HG02678 (cell line): ENCODE data around the gene WDR45B.

Experiments
- ATAC-seq: cut with Tn5 transposase; IDR thresholded peaks from one replicate; pipeline ENCODE4 v1.9.1; 2021; ENCODE audit warnings: mild to moderate bottlenecking, moderate library complexity; ENCODE audit not compliant: unreplicated experiment

The WDR45B gene

DNA sequence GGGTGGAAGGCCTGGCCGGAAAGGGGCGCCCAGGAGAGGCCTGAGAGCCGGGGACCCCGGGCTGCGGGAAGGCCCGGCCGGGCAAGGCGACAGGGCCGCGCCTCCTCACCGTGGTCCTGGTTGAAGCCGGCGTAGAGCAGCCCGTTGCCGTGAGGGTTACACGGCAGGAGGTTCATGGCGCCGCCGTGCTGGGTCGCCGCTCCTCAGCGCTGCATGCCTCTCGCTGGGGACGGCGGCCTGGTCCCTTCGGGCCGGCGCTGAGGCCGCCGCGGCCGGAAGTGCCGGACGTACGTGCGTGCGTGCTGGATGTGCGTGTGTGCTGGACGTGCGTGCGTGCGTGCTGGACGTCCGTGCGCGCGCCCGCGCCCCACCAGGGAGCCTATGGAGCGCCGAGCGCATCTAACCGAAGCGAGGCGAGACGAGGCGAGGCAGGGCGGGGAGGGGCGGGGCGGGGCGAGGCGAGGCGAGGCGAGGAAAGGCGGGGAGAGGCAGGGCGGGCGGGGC lies at the start of gene WDR45B:
Gene WDR45B, minus strand, starts transcription at position 280 of the 504 bp plus-strand sequence. Its CDS starts 104 bp downstream, at position 176.
- peak; percentile 91 for ATAC-seq

DNA sequence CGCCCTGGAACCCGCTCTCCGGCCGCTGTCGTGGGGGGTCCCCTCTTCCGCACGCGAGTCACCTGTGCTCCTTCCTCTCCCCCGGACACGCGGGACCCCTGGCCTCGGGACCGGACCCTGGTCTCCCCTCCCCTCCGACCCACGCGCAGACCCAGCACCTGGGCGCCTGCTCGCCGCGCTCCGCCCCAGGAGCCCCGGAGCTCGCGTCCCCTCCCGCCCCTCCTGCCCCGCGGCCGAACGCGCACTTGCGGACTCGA lies 49.5 kb upstream of the WDR45B start:
- ATAC-seq, result no peak

DNA sequence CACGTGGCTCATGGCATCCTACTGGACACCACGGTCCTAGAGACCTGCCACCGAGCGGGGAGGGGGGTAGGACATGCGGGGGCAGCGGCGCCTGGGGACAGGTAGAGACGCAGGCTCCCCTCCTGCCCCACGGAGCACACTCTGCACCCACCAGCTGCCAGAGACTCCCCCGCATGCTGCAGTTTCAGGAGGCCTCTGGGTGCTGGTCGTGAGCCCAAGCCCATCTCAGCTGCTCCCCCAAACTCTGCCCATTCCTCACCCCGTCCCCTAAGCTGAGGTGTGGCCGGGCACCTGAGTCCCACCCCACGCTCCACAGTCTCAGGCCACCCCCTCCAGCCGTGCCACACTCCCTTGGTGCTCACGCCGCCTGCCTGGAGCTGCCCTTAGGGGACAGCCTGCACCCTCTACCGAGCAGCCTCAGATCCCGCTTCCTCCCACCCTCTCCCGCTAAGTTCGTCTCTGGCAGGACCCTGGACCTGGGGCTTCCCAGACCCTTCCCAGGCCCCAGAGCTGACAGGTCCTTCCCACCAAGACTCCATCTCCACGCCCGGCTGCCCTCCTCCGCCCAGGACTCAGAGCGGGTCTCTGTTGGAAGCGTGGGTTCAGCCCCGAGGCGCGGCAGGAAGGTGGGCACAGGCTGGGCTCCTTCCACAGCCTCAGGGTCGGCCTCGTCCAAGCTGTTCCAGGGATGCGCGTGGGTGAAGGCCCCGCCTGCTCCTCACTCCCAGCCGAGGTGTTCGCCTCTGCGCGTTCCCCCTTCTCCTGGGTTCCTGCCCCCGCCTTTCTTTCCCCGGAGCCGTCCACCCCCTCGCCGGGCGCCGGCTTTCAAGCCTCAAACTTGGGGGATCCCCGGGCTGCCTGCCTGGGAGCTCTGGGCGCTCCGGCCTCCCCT lies 48.9 kb upstream of the WDR45B start:
- no peak for ATAC-seq

DNA sequence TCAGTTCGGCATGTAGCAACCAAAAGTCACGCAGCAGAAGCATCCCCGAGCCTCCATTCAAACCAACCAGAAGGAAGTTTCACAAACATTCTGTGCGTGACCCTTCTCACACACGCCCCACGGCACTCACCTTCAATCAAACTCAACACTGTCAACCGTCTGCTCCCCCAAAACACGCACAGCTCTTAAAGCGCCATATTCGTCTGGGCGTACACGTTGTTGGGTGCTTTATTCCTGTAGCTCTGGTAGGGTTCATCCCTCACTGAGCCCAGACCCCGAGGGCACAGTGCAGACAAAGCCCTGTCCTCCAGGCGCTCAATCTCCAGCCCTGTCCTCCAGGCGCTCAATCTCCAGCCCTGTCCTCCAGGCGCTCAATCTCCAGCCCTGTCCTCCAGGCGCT lies 48.0 kb upstream of the WDR45B start:
- no peak for ATAC-seq

DNA sequence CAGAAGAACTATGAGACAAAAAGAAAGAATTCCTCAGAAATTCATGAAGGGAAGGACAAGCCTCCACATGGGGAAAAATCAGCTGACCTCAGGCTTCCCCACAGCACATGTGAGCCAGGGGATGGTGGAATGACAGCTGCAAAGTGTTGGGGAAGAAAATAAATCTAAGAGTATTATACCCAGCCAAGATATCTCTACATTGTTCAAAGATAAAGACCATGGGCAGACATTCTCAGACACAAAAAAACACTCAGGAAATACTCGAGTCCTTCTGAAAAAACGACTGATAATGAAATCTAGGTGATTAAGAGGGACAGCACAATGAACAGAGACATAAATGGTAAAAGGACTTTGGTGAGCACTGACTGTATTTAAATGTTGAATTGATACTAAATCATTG lies 46.4 kb upstream of the WDR45B start:
- no peak for ATAC-seq

DNA sequence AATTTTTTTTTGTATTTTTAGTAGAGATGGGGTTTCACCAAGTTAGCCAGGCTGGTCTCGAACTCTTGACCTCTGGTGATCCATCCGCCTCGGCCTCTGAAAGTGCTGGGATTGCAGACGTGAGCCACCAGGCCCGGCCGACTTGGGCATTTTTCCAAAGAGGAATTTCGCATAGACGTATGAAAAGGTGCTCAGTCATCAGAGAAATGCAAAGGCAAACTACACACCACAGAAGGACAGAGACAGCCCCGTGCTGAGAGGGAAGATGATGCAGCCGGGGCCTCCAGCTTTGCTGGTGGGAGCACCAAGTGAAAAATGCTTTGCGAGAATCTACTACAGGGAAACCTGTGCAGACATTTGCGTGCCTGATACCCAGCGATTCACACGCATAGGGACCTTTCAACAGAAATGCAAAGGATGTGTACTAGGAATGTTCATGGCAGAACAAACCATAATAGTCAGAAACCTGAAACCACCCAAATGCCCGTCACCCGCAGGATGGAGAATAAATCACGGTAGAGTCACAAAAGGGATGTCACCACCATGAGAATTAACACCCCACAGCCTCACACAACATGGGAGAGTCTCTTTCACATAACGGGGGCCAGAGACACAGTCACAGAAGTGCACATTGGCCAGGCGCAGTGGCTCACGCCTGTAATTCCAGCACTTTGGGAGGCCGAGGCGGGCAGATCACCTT lies 45.1 kb upstream of the WDR45B start:
- no peak for ATAC-seq

DNA sequence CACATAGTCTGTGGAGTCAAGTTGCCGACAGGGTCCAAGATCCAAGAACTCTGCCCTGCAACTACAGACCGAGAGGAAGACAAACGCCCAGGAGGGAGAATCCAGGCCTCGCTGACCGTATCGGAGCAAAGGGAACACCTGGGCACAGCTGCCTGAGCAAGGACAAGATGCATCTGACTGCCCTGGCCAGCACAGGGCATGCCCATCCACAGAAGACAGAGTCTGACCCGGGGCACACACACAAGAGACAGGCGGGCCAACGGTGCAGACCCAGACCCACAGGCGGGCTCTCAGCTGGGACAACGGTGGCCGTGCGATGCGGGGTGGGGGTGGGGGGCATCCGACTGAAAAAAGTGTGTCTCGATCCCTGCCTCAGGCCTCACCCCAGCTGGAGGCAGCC lies 44.0 kb upstream of the WDR45B start:
- no peak for ATAC-seq

DNA sequence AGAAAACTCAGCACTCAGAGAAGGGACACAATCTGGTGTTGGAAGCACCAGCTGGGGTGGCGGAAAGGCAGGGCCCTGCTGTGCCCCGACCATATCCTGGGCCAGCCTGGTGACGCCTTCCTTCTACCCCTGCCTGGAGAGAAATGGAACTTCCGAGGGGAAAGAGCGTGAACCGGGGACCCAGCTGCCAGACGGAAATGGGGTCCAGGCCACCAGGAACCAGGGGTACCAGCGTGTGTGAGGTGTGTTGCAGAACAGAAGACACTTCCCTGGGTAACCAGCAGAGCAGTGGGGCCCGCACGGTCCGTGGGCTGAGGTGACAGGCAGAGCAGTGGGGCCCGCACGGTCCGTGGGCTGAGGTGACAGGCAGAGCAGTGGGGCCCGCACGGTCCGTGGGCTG lies 43.5 kb upstream of the WDR45B start:
- ATAC-seq, result no peak

DNA sequence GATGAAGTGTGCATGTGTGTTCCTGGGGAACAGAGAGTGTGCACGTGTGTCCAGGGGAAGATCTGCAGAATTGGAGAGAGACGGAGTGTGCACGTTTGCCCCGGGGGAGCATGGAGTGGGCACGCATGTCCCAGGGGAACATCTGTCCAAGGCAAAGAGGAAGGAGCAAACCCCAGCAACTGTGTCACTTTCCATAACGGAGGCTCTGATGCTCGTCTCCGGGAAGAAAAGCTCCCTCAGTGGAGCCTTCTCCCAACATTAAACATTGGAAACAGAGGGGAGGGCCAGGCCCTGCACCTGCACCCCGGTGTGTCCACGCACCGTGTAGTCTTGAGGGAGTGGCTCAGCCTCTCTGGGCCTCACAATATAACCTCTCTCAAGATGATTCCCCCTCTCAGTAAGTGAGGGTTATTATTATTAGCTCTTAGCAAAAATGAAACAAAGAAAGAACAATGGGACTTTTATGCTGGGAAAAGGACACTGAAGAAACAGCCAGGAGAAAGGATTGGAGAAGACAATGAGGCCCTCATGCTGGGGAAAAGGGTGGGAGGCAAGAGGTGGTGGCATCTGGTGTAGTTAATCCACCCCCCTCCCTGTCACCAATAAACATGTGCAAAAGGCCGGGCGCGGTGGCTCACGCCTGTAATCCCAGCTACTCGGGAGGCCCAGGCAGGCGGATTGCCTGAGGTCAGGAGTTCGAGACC lies 42.7 kb upstream of the WDR45B start:
- ATAC-seq, result no peak

DNA sequence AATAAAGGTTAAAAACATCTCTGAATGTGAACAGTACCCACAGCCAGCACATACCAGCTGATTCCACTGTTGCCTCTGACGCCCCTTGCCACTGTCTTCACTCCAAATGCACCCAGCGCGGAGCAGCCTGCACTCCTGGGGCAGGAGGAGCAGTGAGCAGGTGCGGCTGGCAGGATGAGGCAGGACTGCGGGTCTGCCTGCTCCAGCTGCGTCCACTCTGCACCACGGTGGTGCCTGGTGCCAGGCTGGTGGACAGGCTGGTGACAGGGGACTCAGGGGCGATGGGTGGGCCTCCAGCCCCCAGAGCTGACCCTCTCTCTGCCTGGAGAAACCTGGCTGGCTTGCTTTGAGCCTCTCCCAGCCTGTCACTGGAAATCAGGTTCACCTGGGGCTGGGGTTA lies 40.8 kb upstream of the WDR45B start:
- ATAC-seq, result no peak

DNA sequence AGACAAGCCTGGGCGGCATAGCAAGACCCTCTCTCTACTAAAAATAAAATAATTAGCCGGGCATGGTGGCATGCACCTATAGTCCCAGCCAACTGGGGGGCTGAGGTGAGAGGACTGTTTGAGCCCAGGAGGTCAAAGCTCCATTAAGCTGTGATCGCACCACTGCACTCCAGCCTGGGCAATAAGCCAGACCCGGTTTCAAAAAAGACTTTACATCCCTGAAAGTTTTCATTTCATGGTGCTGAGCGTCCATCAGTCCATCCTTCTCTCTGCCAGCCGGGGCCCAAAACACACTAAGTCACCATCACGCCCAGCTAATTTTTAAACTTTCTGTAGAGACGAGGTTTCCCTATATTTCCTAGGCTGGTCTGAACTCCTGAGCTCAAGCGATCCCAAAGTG lies 39.6 kb upstream of the WDR45B start:
- ATAC-seq, result no peak

DNA sequence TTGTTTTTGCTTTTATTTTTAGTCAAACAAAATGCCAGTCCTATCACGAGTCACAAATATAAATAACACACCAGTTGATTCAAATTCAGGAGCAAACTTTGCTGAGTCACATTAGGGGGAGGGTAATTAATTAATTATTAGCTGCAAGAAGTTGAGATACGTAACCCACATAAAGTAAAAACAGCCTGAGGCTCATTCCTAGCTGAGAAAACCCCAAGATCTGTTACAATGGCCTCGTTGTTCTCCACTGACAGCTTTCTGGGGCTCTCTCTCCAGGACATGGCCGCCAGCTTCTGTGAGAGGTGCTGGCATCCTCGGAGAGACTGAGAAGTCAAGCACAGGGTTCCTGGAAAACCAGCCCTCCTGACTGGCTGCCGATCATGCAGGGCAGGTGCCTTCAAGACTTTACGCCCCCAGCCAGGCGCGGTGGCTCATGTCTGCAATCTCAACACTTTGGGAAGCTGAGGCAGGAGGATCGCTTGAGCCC lies 39.2 kb upstream of the WDR45B start:
- no peak for ATAC-seq

DNA sequence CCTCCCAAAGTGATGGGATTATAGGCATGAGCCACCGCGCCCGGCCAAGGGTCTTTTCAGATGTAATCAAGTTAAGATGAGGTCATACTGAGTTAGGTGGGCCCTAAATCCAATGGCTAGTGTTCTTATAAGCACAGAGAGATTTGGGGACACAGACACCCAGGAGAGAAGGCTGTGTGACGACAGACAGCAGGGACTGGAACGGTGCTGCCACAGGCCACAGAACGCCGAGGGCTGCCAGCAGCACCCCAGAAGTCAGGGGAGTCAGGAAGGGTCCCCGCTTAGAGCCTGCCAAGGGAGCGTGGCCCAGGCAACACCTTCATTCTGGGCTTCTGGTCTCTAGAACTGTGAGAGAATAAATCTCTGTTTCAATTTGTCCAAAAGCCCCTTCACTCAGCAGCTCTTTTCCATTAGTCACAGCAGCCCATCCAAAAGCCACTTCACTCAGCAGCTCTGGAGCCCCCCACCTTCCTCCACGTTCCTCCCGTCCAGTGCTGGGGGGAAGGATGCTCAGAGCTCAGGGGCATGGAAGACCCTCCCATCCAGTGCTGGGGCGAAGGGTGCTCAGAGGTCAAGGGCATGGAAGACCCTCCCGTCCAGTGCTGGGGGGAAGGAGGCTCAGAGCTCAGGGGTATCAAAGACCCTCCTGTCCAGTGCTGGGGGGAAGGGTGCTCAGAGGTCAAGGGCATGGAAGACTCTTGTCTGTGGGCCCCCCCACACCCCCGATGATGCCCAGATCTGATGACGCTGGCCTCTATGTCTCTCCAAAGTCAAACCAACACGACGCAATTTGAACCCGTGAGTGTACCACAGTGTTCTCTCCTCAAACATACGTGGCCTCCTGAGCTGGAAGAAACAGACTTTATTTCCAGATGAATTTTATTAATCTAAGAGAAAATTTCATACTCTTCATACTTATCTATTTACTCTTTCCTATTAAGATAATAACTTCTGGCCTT lies 38.4 kb upstream of the WDR45B start:
- ATAC-seq, result no peak

DNA sequence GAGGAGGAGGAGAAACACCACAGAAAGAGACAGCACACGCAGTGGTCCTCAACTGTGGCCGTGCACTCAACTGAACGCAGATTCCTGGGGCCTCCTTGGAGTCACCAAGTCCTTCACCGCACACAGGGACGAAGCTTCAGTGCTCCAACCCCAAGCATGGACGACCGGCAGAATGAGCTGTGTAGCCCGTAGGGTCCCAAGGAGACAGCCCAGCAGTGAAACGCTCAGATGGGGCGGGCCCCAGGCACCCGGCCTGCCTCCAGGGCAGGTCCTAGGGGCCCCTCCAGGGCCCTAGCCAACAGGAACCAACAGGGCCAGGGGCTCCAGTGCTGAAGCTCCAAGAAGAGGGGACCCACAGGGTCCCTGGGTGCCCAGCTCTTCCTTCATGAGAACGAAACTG lies 37.0 kb upstream of the WDR45B start:
- no peak for ATAC-seq

DNA sequence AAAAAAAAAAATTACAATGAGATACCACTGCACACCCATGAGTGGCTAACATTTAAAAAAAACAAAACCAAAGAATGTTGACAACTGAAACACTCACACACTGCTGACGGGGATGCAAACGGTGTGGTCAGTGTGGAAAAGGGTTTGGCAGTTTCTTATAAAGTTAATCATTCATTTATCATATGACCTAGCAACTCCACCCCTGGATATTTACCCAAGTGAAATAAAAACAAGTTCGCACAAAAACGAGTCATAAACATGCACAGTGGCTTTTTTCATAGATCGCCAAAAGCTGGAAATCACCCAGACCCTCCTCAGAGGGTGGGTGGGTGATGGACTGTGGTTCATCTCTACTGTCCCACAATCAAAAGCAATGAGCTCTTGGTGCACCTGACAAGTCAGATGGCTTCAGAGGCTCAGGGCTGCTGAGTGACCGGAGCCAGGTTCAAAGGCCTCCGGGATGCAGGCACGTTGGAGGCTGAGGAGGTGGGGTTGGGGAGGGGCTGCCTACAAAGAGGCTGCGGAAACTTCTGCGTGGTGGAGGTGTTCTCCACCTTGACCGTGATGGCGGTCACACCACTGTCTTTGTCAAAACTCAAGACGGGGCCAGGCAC lies 36.1 kb upstream of the WDR45B start:
- peak; percentile 49 for ATAC-seq

DNA sequence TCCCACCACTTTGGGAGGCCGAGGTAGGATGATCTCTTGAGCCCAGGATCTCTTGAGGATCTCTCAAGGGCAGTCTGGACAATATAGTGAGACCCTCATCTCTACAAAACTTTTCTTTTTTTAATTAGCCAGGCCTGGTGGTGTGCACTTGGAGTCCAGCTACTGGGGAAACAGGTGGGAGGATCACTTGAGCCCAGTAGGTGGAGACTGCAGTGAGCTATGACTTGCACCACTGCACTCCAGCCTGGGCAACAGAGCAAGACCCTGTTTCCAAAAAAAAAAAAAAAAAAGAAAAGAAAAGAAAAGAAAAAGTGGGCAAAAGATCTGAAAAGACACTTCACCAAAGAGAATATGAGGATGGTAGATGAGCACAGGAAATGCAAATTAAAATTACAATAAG lies 35.3 kb upstream of the WDR45B start:
- ATAC-seq, result no peak

DNA sequence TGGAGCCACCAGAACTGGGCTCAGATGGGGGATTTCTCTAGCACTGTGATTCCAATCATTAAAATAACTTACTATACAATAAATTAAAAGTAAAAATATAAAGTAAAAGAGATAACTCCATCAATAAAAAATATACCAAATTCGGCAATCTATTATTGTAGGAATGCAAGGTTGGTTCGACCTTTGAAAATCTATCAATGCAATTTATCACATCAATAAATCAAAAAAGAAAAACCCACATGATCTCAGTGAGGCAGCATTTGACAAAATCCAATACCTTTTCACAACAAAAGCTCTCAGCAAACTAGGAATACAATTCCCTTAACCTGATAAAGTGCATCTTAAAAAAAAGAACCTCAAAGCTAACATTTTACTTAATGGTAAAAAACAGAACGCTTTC lies 33.3 kb upstream of the WDR45B start:
- ATAC-seq, result no peak

DNA sequence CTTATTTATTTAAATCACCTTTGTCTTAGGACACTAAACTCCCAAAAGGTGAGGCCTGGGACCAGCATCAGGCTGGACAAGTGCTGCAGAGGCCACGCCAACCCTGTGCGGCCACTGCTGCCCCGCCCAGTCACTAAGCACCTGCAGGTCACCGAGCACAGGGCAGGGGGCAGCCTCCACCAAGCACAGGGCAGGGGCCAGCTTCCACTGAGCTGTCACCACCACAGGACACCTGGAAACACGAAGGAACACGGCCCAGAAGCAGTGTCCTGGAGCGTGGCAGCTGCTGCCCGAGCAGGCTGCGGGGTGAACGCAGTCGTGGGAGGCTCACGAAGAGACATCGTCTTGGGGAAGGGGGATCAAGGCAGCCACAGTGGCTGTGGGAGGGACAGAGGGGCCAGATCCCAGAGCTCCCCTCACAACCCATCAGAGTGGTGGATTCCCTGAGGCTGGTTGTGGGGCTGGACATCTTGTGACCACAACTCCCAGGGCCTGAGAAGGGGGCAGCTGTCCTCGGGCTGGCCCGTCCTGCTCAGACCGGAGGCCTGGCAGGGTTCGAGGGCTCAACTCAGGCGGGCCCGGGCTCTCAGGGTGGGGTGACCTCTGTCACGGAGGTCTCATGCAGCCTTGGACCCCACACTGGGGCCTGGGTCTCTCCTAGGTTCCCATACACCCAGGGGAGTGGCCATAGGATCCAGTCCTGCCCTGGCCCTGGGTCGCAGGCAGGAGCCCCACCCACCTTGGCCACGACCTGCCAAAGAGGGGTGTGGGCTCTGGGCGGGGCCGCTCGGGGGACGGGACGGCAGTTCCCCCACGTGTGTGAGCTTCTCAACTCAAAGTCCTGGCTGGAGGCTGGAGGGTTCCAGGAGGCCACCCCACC lies 31.6 kb upstream of the WDR45B start:
- ATAC-seq, result no peak

DNA sequence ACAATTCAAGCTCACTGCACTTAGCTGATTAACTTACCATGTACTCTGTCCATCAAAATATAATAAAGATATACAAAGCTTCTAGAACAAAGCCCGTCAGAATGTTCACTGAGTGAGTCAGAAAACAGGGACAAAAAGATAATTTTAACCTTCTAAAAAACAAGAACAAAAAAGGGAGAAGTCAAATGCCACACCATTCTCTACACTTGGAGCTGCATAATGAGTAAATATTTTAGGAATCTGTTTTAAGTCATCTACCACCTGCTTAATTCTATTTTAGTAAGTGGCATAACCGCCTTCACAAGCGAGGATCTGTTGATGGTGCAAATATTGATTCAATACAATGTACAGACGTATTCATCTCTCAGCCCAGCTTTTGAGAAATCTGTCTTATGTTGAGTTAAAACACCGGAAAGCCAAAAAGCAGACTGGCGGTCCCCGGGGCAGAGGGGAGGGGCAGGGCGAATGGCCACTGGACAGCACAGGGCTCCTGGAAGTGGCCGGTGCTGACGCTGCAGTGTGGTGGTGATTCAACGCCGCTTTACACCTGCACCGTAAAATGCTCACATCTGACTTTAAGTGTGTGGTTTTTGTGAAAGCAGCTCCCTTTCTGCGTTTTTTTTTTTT lies 30.1 kb upstream of the WDR45B start:
- ATAC-seq, result no peak
